ENCODE data around the gene TEX22. TPM values are rescaled to one million over a fixed set of nuclear protein-coding genes. Genes with fewer than 3 reads are reported as not detected.

Gene TEX22
- total RNA-seq, 1 donor from 2014 or later = 5.7 TPM

DNA sequence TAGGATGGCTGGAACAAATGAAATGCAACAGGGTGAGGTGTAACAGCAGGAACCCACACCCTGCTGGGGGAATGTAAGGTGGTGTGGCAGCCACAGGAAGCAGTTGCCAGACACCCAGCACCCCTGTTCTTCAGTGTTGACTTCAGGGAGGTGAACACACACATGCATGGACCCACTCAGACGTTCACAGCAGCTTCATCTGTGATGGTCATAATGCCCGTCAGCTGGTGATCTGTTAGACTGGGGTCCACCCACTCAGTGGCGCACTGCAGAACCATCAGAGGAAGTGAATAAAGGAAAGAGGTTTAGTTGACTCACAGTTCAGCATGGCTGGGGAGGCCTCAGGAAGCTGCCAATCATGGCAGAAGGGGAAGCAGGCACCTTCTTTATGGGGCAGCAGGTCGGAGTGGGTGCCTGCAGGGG is 22.7 kb upstream of the TEX22 start:
- no peaks in the 10 kb centered on the region for H3K9me3 Mint-ChIP-seq
- peak overlapping the region; percentile 46 for H3K4me3 Mint-ChIP-seq
- DNase-seq = peak; percentile 75
- intact Hi-C loops (cut with micrococcal nuclease) = loop anchor here (1.0 kb wide), 1 partner anchor 116 kb away; the partner anchor contains the start of gene TEDC1
- peaks cover 13% of the 10 kb centered on the region for H3K4me1 Mint-ChIP-seq
- no peaks in the 10 kb centered on the region for H3K27me3 Mint-ChIP-seq
- H3K36me3 Mint-ChIP-seq (ENCODE audit: low read depth) = peaks cover 3% of the 10 kb centered on the region
- H3K27ac Mint-ChIP-seq = peak overlapping the region; percentile 87

DNA sequence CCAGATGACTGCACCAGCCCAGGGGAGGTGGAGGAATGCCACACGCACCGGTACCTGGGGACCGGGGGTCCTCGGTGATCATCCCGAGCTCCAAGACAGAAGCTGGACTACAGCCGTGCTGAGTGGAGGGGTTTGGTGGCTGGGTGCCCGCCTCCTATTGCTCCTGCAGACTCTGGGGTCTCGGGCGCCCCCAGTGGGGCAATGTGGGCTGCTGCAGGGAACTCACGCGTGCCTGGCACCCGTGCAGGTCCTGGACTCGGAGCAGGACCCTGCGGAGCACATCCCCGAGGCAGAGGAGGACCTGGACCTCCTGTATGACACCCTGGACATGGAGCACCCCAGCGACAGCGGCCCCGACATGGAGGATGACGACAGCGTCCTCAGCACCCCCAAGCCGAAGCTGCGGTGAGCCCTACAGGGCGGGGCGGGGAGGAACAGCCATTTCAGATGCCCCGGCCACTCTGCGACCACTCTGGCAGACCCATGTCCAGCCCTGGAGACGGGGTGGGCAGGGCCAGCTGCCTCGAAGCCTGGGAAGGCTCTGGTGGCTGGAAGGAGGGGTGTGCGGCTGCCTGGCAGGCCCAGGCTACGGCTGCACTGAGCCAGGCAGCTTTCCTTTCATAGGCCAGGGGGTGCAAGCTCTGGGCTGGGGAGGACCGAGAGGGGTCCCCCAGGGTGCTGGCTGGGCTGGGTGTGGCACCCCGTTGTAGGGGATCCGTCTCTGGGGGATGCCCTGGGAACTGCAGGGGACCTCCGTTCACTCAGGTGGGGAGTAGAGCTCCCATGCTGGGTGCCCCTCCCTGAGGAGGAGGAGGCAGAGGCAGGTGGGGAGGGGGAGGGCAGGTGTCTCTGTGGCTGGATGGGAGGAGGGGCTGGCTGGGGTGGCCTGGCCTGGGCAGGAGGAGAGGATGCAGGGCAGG is 21.6 kb upstream of the TEX22 start:
- Mint-ChIP-seq H3K27me3 (no peaks in the 10 kb centered on the region), H3K4me1 (peaks cover 9% of the 10 kb centered on the region)

DNA sequence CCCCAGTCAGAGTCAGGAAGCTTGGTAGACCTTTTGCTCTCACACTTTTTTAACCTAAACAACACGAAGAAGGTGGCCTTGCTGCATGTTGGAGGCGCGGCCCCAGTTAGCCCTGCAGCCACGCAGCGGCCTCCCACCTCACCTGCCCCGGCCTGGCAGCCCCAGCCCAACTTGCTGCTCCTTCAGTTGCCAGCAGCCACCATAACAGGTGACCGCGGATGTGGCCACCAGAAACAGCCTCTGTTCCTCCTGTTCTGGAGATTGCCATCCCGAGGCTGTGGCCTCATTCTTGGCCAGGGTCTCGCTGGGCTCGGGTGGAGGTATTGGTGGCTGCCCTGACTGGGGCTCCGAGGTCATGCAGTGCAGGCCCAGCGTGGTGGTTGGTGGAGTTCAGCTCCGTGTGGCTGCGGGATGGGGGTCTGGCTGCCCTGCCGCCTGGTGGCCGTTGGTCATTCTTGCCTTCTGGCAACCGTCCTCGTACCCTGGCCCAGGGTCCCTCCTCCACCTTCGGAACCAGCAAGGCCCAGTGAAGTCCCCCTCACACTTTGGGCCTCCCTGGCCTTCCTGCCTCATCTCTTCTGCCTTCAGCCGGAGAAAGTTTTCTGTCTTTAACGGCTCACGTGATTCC is 20.7 kb upstream of the TEX22 start:
- H3K4me1 Mint-ChIP-seq = peaks cover 9% of the 10 kb centered on the region
- H3K27ac Mint-ChIP-seq = no peak overlapping the region
- H3K27me3 Mint-ChIP-seq = no peaks in the 10 kb centered on the region
- intact Hi-C loops (cut with micrococcal nuclease) = no loop called here
- no peak overlapping the region for H3K4me3 Mint-ChIP-seq
- H3K36me3 Mint-ChIP-seq (ENCODE audit: low read depth) = peaks cover 3% of the 10 kb centered on the region
- H3K9me3 Mint-ChIP-seq = no peaks in the 10 kb centered on the region
- no peak for DNase-seq

More for the DNA sequence above, 21.6 kb upstream of the TEX22 start:
- intact Hi-C loops (cut with micrococcal nuclease) = no loop called here
- no peaks in the 10 kb centered on the region for H3K9me3 Mint-ChIP-seq
- peaks cover 3% of the 10 kb centered on the region for H3K36me3 Mint-ChIP-seq (ENCODE audit: low read depth)
- no peak overlapping the region for H3K27ac Mint-ChIP-seq
- no peak overlapping the region for H3K4me3 Mint-ChIP-seq
- no peak for DNase-seq

DNA sequence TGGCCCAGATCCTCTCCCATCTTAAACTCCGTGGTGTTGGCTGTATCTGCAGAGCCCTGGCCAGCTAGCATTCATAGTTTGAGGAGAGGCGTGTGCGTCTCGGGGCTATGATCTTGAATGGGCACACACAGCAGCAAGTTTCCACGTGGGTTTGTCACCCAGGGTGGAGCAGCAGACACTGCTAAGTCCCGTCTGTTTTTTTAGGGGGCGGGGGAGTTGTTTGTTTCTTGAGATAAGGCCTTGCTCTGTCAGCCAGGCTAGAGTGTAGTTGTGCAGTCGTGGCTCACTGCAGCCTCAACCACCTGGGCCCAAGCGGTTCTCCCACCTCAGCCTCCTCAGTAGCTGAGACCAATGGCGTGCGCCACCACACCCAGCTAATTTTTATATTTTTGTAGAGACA is 20.1 kb upstream of the TEX22 start:
- H3K27ac Mint-ChIP-seq = no peak overlapping the region
- peaks cover 3% of the 10 kb centered on the region for H3K36me3 Mint-ChIP-seq (ENCODE audit: low read depth)
- intact Hi-C loops (cut with micrococcal nuclease) = no loop called here
- H3K4me3 Mint-ChIP-seq = no peak overlapping the region
- no peaks in the 10 kb centered on the region for H3K9me3 Mint-ChIP-seq
- no peak for DNase-seq
- no peaks in the 10 kb centered on the region for H3K27me3 Mint-ChIP-seq
- H3K4me1 Mint-ChIP-seq = peaks cover 9% of the 10 kb centered on the region

DNA sequence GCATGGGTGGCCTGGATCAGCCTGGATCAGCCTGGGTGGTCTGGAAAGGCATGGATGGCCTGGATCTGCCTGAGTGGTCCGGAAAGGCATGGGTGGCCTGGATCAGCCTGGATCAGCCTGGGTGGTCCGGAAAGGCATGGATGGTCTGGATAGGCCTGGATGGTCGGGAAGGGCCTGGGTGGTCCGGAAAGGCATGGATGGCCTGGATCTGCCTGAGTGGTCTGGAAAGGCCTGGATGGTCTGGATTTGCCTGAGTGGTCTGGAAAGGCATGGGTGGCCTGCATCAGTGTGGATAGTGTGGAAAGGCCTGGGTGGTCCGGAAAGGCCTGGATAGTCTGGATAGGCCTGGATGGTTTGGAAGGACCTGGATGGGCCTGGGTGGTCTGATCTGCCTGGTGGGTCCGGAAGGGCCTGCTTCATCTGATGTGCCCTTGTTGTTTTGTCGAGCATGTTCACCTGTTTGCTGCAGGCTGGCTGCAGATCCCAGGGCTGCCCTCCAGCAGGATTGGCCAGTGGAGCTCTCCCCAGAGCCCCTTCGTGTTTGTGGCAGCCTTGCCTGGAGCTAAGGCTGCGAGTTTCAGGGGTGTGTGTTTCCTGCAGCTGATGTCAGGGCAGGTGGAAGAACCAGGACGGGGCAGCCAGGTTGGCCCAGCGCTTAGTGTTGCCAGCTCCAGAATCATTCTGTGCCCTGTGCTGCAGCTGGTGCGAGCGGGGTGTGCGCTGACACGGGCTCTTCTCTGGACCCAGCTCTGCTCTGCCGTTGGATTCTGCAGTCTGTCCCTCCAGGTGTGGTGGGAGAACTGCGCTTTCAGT is 19.3 kb upstream of the TEX22 start:
- peaks cover 9% of the 10 kb centered on the region for H3K4me1 Mint-ChIP-seq
- H3K27ac Mint-ChIP-seq = no peak overlapping the region
- no peaks in the 10 kb centered on the region for H3K9me3 Mint-ChIP-seq
- H3K27me3 Mint-ChIP-seq = no peaks in the 10 kb centered on the region
- no peak for DNase-seq
- H3K36me3 Mint-ChIP-seq (ENCODE audit: low read depth) = peaks cover 5% of the 10 kb centered on the region
- no peak overlapping the region for H3K4me3 Mint-ChIP-seq
- intact Hi-C loops (cut with micrococcal nuclease) = no loop called here

DNA sequence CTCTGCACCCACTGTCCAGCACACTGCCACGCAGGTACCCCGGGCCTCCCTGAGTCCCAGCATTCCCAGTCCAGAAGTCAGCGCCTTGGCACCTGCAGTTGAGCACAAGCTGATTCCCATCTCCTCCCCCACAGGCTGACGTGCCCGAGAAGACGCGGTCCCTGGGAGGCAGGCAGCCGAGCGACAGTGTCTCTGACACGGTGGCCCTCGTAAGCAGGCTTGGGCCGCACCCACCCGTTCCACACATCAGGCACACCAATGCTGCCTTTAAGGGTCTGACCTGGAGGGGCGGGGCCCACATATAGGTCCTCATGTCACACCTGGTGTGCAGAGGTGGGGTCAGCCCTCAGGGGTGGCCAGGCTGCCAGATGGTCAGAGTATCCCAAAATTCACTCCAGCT is 18.4 kb upstream of the TEX22 start:
- Mint-ChIP-seq H3K36me3 (ENCODE audit: low read depth) (peaks cover 5% of the 10 kb centered on the region), H3K9me3 (no peaks in the 10 kb centered on the region), H3K4me1 (peaks cover 9% of the 10 kb centered on the region), H3K4me3 (no peak overlapping the region), H3K27me3 (no peaks in the 10 kb centered on the region), H3K27ac (no peak overlapping the region)
- no peak for DNase-seq
- intact Hi-C loops (cut with micrococcal nuclease) = no loop called here

DNA sequence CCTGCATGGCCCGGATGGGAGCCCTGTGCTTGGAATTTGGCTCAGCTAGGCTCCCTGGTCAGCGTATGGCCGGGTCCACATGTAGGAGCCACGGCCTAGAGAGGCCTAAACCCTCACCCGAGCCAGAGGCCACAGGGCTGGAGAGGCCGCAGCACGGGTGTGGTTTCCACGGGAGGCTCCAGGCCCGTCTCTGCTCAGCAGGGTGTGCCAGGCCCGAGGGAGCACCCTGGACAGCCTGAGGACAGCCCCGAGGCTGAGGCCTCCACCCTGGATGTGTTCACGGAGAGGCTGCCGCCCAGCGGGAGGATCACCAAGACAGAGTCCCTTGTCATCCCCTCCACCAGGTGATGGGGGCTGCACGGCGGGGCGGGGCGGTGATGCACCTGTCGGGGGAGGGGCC is 17.6 kb upstream of the TEX22 start:
- intact Hi-C loops (cut with micrococcal nuclease) = no loop called here
- Mint-ChIP-seq H3K9me3 (no peaks in the 10 kb centered on the region), H3K27me3 (no peaks in the 10 kb centered on the region), H3K4me1 (peaks cover 5% of the 10 kb centered on the region), H3K27ac (no peak overlapping the region), H3K4me3 (no peak overlapping the region), H3K36me3 (ENCODE audit: low read depth) (peaks cover 5% of the 10 kb centered on the region)
- no peak for DNase-seq

DNA sequence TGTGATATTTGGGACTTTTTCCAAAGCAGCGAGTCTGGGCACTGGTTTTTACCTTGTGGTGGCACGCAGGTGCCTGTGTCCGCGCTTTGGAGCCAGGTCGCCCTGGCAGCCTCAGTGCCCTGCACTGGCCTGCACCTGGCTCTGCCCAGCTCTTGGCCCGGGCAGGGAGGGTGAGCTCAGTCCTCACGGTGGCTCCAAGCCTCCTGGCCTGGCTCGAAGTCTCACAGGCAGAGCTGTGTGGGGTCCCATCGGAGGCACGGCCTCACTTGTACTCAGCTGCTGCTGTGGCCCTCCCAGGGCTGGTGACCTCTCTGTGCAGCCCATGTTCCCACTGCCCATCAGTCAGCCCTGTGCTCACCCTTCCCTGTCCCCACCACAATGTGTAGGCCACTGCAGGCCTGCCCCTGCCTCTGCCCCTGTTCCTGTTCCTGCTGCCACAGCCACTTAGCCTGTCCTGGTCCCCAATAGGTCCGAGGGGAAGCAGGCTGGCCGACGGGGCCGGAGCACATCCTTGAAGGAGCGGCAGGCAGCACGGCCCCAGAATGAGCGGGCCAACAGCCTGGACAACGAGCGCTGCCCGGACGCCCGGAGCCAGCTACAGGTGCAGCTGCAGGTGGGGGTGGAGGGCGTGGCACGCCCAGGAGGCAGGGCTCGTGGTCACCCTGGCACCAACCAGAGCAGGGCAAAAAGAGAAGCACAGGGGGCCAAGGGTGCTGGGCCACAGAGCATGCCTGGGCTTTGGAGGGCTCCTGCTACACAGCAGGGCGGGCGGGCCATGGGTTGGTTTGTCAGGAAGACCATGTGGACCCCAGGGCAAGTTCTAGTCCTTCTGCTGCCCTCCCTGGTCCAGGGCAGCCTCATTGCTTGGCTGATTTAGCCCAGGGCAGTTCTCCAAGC is 16.6 kb upstream of the TEX22 start:
- intact Hi-C loops (cut with micrococcal nuclease) = no loop called here
- Mint-ChIP-seq H3K9me3 (no peaks in the 10 kb centered on the region), H3K27me3 (no peaks in the 10 kb centered on the region), H3K27ac (no peak overlapping the region), H3K4me3 (no peak overlapping the region), H3K4me1 (no peaks in the 10 kb centered on the region), H3K36me3 (ENCODE audit: low read depth) (peaks cover 1% of the 10 kb centered on the region)
- no peak for DNase-seq

DNA sequence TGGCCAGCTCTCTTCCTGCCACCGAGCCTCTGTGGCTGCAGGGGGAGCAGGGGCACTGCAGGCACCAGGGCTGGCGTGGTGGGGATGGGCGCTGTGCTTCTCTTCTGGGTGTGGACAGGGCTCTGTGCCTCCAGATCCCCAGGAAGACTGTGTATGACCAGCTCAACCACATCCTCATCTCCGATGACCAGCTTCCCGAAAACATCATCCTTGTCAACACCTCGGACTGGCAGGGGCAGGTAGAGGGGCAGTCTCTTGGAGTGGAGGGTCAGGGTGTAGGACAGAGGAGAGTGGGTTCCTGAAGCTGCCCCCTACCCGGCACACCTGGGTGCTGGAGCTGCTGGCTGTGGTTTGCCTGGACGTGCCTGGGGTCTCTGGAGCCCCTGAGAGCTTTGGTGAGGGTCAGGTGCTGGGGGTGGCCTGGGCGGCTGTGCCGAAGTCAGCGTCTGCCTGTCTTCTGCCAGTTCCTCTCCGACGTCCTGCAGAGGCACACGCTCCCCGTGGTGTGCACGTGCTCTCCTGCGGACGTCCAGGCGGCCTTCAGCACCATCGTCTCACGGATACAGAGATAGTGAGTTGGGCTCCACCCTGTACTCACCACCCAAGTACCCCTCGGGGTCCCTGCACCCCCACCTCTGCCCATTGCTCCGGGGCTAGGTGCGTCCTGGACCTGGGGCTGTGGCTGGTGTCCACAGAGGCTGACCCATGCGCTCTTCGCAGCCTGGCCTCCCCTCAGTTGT is 15.8 kb upstream of the TEX22 start:
- intact Hi-C loops (cut with micrococcal nuclease) = no loop called here
- Mint-ChIP-seq H3K4me3 (no peak overlapping the region), H3K27ac (no peak overlapping the region), H3K9me3 (no peaks in the 10 kb centered on the region), H3K27me3 (no peaks in the 10 kb centered on the region), H3K36me3 (ENCODE audit: low read depth) (peaks cover 1% of the 10 kb centered on the region), H3K4me1 (no peaks in the 10 kb centered on the region)
- DNase-seq = no peak

DNA sequence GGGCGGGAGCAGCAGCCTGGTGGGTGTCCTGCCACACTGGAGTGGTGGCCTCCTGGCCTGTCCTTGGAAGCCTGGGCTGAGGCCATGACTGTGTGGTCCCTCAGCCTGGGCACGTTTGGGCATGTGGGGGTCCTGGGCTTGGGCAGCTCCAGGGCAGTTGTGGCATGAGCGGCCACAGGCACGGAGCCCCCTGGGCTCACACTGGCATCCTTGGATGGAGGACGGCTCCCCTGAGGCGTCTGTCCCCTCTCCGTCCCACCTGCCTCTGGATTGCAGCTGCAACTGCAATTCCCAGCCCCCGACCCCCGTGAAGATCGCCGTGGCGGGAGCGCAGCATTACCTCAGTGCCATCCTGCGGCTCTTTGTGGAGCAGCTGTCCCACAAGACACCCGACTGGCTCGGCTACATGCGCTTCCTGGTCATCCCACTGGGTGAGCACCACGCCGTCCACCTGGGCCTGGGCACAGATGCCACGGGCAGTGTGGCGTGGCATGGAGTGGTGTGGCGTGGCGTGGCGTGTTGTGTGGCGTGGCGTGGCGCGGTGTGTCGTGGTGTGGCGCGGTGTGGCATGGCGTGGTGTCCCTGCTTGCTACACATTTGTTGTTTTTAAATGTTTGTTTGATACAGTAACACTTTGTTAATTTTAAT is 15.1 kb upstream of the TEX22 start:
- Mint-ChIP-seq H3K9me3 (no peaks in the 10 kb centered on the region), H3K4me3 (no peak overlapping the region), H3K27me3 (no peaks in the 10 kb centered on the region), H3K4me1 (no peaks in the 10 kb centered on the region), H3K27ac (no peak overlapping the region), H3K36me3 (ENCODE audit: low read depth) (peaks cover 1% of the 10 kb centered on the region)
- no peak for DNase-seq
- intact Hi-C loops (cut with micrococcal nuclease) = no loop called here

DNA sequence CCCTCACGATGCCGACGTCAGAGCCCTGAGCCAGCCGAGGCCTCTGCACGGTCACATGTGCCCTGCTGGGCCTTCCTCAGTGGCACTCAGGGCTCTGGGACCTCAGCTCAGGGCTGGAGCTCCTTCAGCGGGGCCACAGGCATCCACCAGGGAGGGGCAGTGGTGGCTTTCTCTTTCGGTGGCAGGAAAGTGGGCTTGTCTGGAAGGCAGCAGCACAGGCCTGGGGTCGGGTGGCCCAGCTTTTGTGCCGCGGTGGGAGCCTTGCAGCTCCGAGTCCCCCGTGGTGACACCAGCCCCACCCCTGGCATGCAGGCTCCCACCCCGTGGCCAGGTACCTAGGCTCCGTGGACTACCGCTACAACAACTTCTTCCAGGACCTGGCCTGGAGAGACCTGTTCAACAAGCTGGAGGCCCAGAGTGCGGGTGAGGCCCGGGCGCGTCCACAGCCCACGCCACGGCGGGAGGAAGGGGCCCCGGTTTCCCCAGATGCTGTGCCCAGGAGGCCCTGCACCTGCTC is 14.2 kb upstream of the TEX22 start:
- intact Hi-C loops (cut with micrococcal nuclease) = no loop called here
- Mint-ChIP-seq H3K27me3 (no peaks in the 10 kb centered on the region), H3K9me3 (no peaks in the 10 kb centered on the region), H3K27ac (no peak overlapping the region), H3K4me1 (no peaks in the 10 kb centered on the region), H3K36me3 (ENCODE audit: low read depth) (peaks cover 1% of the 10 kb centered on the region), H3K4me3 (no peak overlapping the region)
- no peak for DNase-seq

DNA sequence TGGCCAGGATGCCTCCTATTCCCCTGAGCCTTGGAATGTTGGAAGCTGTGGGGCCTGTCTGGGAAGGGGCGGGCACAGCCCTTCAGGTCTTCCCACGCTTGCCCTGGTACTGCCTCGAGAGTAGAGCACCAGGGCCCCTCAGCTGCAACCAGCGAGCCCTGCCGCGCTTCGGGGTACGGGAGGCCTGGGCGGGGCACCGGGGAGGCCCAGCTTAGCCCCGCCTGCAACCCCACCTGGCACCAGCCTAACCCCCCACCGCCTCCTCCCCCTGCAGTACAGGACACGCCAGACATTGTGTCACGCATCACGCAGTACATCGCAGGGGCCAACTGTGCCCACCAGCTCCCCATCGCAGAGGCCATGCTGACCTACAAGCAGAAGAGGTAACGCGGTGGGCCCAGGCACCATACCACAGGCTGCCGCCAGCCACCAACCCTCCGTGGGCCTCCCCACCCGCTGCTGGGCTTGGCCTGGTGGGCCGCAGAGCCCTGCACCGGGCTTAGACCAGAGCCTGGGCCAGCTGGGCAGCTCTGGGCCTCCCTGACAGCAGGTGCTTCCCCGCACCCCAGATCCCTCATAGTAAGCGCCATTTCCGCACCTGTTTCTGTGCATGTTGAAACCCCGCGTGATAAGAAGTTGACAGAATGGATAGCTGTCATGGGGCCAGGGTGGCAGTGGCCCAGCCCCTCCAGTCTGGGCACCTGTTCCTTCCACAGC is 13.6 kb upstream of the TEX22 start:
- Mint-ChIP-seq H3K27ac (no peak overlapping the region), H3K36me3 (ENCODE audit: low read depth) (peaks cover 1% of the 10 kb centered on the region), H3K4me1 (no peaks in the 10 kb centered on the region), H3K9me3 (no peaks in the 10 kb centered on the region), H3K27me3 (no peaks in the 10 kb centered on the region), H3K4me3 (no peak overlapping the region)
- intact Hi-C loops (cut with micrococcal nuclease) = no loop called here
- no peak for DNase-seq

Measured in activated CD4-positive, alpha-beta T cell treated with anti-CD3 and anti-CD28 coated beads, Interleukin-2, amount 10 ng/mL, durations not matched to agents 24 days and 14 days (primary cell).